ENCODE results near the gene NCKAP5L.

The NCKAP5L gene

GRCh38 chr12:49823951-49824350, 4.3 kb downstream of the NCKAP5L start:
- no peak for DNase-seq

GRCh38 chr12:49823350-49823749, 4.9 kb downstream of the NCKAP5L start:
- DNase-seq: no peak

GRCh38 chr12:49821373-49822287, 6.6 kb downstream of the NCKAP5L start:
- no peak for DNase-seq

GRCh38 chr12:49819786-49820185, 8.4 kb downstream of the NCKAP5L start:
- DNase-seq: no peak

GRCh38 chr12:49818241-49818895, 9.8 kb downstream of the NCKAP5L start:
- DNase-seq: no peak

GRCh38 chr12:49813131-49813530, 15.1 kb downstream of the NCKAP5L start:
- no peak for DNase-seq

GRCh38 chr12:49811961-49812401, 16.2 kb downstream of the NCKAP5L start:
- no peak for DNase-seq

- DNase-seq: no peak
These were observed 17.1 kb downstream of the NCKAP5L start for GRCh38 chr12:49811136-49811535.

GRCh38 chr12:49809906-49810389, 18.3 kb downstream of the NCKAP5L start:
- no peak for DNase-seq

- no peak for DNase-seq
These were observed 18.8 kb downstream of the NCKAP5L start for GRCh38 chr12:49809381-49809905.

GRCh38 chr12:49808686-49809380, 19.4 kb downstream of the NCKAP5L start:
- no peak for DNase-seq

GRCh38 chr12:49807991-49808580, 20.1 kb downstream of the NCKAP5L start:
- no peak for DNase-seq

- DNase-seq: no peak
These were observed 21.3 kb downstream of the NCKAP5L start for GRCh38 chr12:49806877-49807276.

GRCh38 chr12:49806321-49806813, 21.8 kb downstream of the NCKAP5L start:
- DNase-seq: no peak

- DNase-seq: no peak
These were observed 22.8 kb downstream of the NCKAP5L start for GRCh38 chr12:49805409-49805808.

- DNase-seq: no peak
These were observed 23.4 kb downstream of the NCKAP5L start for GRCh38 chr12:49804821-49805220.

- DNase-seq: no peak
These were observed 24.3 kb downstream of the NCKAP5L start for GRCh38 chr12:49803693-49804450.

- no peak for DNase-seq
These were observed 26.8 kb downstream of the NCKAP5L start for GRCh38 chr12:49801141-49802063.

GRCh38 chr12:49800421-49801140, 27.6 kb downstream of the NCKAP5L start:
- DNase-seq: no peak

GRCh38 chr12:49798934-49799333, 29.3 kb downstream of the NCKAP5L start:
- DNase-seq: no peak

All from T-helper 9 cell (primary cell).